HG02610 (cell line): ENCODE results near the gene KMT2D.

Experiments
- ATAC-seq: cut with Tn5 transposase; IDR thresholded peaks from one replicate; pipeline ENCODE4 v1.9.1; 2021; ENCODE audit warnings: mild to moderate bottlenecking, moderate library complexity; ENCODE audit not compliant: unreplicated experiment

KMT2D gene

DNA sequence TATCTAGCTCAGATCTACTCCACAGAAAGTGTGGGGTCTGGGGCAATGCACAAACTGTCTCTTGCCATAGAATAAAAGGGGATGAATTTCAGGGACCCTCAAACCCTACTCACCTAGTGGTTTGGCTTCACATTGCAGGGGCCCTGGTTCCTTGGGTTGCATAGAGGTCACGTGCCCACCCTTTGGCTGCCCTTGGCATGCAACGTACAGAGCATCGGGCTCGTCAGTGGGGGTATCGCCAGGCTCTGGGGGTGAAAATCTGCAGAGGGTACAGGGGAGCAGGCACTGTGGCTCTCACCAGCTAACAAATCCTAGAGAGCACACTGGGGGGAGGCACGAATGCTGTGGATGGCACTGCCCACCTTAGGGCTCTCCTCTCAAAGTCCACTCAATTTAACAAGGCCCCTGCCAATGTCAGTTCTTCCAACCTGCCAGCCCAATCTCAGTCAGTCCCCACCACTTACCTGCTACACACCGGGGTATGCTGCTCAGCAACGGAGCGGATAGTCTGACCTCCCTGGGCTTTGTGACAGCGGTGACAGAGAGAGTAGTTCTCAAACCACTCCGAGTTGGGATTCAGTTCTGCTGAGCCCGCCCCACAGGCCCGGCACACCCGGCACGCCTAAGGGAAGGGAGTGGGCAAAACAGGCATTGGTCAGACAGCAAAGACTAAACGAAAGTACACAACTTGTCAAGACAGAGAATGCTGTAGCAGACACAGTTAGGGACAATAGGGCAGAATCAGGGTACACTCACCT is 8.0 kb downstream of the KMT2D start:
- ATAC-seq: no peak

DNA sequence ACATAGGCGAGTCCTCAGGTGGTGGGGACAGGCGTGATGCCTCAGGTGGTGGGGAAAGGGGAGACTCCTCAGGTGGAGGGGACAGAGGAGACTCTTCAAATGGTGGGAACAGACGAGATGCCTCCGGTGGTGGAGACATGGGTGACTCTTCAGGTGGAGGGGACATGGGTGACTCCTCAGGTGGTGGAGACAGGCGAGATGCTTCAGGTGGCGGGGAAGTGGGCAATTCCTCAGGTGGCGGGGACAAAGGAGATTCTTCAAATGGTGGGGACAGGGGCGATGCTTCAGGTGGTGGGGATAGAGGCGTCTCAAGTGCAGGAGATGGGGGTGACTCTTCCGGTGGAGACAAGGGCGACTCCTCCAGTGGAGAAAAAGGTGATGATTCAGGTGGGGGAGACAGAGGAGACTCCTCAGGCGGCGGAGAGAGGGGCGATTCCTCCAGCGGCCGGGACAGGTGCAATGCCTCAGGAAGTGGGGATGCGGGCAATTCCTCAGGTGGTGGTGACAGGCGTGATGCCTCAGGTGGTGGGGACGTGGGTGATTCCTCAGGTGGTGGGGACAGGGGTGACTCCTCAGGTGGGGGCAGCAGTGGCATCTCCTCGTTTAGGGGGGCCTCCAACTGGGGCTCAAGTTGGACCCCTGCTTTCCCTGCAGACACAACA is 8.7 kb downstream of the KMT2D start:
- no peak for ATAC-seq

DNA sequence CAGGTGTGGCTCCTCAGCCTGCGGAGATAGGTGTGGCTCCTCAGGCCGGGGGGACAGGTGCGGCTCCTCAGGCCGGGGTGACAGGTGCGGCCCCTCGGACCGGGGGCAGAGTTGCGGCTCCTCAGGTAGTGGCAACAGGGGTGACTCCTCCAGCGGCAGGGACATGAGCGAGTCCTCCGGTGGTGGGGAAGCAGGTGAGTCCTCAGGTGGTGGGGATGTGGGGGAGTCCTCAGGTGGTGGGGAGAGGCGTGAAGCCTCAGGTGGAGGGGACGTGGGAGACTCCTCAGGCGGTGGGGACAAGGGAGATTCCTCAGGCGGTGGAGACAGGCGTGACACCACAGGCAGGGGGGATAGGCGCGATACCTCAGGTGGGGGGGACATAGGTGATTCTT is 9.2 kb downstream of the KMT2D start:
- ATAC-seq: no peak

DNA sequence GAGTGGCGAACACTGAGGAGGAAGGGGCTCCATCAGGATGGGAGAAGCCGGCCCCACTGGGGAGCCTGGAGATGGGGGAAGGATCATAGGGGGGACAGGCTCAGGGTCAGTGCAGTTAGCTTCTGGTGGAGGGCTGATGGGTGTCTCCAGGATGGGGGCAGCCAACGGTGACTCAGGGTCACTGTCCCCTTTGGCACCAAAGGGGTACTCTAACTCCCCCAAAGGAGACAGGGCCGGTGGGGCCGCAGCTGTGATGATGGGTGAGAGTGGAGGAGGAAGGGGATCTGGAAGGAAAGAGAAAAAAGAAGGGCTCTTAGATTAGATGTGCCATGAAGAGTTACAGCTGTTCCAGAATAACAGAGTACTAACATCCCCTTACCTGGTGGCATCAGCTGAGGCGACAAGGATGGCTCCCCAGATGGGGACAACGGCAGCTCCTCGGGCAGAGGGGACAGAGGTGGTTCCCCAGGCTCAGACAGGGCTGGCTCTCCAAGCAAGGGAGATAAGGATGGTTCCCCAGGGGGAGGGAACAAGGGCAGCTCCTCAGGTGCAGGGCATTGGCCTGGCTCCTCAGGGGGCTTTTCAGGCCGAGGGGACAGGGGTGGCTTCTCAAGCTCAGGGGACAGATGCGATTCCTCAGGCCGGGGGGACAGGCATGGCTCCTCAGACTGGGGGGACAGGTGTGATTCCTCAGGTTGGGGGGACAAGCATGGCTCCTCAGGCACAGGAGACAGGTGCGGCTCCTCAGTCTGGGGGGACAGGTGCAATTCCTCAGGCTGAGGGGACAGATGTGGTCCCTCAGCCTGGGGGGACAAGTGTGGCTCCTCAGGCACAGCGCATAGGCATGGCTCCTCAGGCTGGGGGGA is 9.9 kb downstream of the KMT2D start:
- ATAC-seq: no peak

DNA sequence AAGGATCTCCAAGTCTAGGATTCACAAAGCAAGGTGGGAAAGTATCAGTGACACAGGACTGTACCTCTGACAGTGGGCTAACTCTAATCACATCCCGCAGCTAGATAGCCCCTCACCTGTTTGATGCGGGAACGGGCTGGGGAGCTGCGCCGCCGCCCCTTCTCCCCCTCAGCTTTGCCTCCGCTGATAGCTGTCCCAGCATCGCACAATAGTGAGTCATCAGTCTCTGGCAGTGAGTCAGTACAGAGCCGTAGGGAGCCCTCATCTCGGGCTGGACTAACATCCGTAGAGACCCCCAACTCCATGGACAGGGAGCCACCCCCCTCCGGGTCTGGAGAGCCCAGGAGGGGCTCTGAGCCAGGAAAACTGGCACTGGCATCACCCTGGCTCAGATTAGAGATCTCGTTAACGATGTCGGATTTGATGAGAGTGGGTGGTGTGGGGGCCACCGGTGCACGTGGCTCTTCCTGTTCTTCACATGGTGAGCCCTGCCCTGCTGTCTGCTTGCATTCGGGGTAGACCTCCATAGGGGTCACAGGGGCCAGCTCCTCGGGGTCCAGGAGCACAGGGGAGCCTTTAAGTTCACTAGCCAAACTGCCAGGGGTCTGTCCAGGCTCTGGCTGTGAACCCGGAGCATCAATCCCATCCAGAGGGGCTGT is 10.9 kb downstream of the KMT2D start:
- no peak for ATAC-seq

DNA sequence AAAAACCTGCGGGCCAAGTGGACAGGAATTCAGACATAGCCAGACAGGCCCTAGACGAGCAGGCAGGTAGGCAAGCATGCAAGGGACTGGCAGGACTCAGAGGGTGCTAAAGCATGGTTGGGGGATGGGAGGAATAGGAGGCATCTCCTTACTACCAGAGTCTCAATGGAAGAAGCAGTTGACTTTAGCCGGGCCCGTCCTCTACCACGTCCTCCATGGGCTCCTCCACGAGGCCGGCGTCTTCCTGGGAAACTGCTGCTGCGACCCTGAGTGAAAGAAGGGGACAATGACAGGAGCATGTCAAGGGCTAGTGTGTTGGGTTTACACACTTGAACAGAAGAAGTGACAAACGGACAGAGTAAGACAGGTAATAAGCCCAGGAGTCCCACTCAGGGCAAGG is 11.6 kb downstream of the KMT2D start:
- ATAC-seq: no peak

DNA sequence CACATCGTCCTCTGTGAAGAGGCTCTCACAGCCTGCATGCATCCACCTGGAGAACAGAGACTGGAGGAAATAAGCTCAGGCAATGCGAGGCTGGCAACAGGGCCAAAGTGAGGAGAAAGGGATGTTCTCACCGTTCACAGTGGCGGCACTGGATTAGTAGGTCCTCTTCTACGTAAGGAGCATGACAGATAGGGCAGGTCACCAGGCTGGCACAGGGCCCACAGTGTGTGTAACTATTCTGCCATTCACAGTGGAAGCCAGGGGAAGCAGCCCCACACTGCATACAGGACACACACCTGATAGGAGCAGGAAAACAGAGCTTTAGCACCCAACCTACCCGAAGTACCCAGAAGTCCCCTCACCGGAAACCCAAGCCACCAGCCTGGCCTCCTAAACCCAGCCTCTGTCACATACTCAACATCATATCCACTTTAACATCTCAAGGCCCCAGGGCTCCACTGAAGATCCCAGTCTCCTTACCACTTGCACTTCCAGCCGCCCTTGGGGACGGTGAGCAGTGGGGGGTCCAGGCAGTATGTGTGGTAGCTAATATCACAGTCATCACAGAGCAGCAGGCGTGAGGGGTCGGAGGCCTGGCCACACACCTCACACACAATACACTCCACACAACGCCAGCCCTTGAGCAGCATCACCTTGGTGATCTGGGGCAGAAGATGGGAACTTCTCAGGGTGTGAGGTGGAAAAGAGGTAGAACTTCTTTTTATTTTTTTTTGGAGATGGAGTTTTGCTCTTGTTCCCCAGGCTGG is 14.3 kb downstream of the KMT2D start:
- ATAC-seq: no peak

DNA sequence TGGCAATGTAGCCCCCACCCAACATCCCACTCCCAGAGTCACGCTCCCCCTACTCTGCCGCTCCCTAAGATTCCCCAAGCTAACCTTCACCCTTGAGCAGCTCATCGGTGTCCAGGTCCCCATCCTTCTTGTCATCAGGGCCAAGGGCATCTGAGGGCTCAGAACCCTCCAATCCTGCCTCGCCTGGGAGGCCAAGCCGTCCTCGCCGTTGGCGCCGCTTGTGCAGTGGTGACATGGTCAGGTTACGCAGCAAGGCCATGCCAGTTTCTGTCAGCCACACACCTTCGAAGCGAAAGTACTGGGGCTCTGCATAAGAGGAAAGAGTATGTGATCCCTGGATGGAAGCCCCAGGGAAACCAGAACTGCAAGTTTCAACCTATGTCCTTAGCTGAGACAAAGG is 15.9 kb downstream of the KMT2D start:
- no peak for ATAC-seq

DNA sequence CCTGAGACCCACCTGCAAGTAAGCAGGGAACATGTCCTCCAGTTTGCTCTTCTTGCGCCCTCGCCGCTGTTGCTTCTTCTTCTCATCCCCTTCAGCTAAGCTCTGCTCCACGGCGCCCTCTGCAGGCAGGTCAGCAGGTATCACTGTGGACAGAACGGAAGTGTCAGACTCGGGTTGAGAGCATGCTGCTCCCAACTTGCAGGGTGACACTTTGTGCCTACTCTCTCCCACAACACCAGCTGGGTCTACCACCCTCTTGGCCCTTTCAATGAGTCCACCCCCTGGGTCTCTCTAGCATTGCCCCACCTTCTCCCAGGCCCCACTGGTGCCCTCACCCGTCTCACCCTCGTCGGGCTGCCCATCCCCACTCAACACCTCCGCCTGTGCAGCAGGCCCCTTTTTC is 16.7 kb downstream of the KMT2D start:
- no peak for ATAC-seq

DNA sequence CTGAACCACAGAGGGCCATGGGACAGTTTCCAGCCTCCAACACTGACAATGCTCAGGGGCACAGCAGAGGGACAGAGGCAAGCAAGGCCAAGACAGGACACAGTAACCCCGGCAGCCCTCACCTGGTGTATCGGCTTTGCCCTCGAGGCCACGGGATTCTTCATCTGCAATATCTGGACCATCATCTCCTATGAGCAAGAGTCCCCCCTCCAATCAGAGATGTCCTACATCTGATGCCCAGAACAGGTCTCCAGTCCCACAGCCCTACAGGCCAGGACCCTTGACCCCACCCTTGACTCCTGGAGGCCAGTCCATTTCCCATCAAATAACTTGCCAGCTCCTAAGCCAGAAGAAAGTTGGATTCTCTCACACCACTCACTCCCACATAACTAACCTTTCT is 17.4 kb downstream of the KMT2D start:
- no peak for ATAC-seq

DNA sequence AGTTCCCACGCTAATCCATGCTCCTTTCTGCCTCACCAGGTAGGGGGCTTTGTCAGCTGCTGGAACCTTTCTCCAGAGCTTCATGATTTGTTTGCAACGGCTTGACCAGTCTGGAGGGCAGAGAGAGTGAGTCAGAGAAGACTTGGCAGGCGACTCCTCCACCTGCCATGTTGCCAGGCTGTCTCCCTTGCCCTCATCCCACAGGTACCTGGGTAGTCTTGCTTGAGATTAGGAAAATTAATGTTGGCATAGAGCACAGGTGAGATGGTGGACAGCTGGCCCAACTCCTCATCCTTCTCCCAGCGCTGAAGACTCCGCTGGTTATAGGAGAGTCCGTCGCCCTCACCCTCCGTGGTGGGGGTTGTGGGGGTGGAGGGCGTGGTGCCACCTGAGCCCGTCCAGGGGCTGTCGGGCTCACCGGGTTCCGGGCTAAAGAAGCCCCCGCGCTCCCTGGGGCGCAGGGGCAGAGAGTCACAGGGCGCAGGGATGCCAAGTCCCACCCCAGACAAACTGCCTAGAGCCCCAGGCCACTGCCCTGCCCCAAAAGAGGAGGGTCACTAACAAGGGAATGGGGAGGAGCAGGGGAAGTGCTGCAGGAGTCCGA is 18.6 kb downstream of the KMT2D start:
- no peak for ATAC-seq

DNA sequence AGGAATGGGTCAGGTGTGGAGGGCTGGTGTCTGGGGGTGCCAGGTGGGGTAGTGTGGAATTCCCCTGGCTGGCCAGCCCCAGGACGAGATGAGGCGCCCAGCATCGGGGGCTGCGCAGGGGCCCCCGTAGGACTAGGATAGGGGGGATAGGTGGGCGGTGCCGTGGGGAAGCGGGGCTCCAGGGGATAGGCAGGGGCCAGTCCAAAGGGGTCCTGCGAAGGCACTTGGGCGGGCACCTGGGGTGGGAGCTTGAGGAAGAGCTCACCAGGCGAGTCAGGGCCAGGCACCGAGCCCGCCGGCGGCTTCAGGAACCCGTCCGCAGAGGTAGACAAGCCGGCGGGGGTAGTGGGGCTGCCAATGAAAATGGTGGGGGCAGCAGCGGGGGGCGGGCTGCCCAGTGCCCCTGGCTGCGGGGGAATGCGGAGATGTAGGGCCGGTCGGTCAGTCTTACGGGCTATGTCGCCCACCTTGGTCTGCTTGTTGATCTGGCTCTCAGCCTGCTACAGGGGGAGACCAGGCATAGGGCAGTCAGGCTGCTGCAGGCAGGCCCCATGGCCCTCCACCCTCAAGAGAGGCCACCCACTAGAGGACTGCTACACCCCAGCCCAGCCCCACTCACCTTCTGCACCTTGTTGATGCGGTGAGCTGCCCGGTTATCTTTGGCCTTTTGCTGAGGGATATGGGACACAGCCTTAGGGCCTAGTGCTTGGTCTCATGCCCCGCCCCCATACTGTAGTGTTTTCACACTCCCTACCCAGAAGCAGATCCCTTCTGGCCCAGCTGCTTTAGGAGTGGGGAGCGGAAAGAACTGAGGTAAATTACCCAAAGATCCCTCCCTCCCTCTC is 19.3 kb downstream of the KMT2D start:
- ATAC-seq: no peak

DNA sequence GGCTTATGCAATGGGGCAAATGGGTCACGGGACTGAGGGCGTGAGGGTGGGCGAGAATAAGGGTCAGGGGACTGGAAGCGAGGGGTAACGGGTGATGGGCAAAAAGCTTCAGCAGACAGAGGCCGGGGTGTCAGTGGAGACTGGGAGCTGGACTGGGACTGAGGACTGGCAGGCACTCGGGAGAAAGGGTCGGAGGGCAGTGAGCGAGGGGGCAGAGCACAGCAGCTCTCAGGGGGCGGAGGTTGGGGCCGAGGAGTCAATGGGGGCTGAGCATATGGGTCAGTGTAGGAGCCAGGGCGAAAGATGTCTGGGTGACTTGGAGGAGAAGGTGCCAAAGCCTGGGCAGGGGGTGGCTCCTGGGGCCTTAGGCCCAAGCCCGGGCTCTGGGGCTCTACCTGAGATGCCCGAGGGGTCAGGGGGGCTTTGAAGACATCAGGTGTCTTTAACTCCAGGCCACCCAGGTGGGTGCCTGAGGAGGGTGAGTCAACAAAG is 20.2 kb downstream of the KMT2D start:
- ATAC-seq: no peak

DNA sequence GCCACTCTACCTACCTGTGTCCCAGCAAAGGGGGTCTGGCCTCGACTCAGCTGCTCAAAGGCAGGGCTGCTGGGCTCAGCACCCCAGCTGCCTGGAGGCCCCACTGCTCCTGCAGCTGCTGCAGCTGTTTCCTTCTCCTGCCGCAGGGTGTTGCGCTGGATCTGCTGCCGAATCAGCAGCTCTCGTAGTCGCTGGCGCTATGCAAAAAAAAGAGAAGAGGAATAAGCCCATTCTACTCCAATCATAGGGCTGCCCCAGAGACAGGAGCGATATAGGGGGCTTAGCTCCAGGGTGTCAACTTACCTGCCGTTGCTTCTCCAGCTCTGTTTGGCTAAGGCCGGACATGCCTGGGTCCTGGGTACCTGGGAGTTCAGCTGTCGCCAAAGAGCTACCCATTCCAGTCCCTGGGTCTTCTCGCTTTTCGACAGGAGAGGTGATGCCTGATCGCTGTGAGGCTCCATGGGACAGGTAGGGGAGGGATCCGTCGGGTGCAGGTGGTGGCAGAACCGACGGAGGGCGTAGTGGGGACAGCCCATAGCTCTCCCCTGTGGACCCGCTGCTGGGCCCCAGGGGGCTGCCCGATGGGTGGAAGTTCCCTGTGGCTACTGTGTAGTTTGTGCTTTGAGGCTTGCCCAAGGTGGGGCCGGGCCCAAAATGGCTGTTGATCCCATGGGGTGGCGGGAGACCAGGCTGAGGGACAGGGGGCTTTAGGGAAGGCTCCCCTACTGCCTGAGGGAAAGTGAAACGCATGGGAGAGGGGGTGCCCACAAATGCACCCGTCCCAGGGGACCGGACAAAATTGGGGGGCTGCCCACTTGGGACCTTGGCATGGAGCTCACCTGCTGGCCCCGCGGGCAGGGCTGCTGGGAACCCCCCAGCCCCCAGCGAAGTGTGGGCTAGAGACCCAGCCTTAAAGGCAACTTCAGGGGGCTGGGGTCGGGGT is 20.9 kb downstream of the KMT2D start:
- no peak for ATAC-seq

DNA sequence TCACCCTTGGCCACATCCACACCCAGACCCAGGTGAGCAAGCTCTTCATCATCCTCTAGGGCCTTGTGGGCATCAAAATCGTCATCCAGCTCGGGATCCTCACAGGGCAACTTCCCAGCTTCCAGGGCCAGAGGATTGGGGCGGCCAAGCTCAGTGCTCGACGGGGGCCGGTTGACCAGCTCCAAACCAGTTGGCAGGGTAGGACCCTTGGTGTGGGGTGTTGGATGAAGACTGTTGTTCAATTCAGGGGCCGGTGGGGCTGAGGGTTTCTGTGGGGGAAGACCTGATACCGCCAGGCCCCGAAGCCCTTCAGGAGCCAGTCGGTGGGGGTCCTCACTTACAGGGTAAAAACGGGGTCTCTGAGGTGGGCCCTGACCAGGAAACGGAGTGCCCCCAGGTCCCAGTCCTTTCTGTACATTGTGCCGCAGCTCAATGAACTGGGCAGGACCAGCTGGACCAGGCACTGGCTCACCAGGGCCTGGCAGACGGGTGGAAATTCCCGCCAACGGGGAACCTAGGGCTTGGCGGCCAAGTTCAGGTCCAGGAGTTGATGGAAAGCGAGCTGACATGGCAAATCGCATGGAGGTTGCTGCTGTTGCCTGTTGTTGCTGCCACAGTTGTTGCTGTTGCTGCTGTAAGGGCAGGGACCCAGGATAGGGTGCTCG is 22.2 kb downstream of the KMT2D start:
- no peak for ATAC-seq

DNA sequence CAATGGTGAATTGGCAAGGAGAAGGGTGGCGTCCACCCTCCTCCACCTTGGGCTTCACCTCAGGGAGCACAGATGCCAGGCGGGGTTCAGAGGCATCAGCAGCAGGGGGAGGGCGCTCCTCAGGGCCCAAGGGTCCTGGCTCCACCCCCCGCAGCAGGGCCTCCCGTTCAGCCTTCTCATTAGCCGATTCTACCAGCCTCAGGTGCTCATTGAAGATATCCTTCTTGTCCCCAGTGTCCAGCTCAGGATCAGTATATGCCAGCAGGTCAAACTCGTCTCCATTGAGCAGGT is 22.7 kb downstream of the KMT2D start:
- no peak for ATAC-seq

DNA sequence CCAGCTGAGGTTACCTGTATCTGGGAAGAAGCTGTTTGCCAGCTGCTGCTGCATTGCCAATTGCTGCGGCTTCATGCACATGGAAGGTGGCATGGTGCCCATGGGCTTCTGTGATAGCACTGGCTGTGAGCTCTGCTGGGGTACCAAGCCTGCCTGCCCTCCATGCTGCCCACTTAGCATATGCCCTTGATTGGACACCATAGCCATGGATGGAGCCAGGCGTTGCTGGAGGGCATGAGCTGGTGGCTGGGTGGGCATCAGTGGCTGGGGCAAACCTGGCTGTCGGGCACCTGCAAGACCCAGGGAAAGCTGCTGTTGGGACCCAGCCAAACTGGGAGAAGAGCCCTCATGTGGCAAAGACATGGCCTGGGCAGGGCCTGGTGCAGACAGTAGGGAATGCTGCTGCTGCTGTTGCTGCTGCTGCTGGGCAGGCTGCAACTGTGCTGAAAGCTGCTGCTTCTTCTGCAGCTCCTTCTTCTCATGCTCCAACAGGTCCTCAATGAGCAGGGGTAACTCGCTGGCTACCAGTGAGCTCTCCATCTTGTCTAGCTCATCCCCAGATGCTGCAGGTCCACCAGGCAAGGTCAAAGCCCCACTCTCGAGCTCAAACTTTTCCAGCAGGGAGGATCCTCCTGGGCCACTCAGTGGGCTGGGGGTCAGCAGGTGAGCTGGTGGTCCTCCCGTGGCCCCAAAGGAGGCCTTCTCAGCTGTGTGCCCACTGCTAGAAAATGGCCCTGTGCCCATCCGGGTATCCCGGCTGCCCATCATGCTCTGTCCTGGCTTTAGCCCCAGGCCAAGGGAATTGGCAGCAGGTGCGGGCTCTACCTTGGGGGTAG is 23.3 kb downstream of the KMT2D start:
- no peak for ATAC-seq
